Measurements from ENCODE around the gene CD80.

Gene CD80

DNA sequence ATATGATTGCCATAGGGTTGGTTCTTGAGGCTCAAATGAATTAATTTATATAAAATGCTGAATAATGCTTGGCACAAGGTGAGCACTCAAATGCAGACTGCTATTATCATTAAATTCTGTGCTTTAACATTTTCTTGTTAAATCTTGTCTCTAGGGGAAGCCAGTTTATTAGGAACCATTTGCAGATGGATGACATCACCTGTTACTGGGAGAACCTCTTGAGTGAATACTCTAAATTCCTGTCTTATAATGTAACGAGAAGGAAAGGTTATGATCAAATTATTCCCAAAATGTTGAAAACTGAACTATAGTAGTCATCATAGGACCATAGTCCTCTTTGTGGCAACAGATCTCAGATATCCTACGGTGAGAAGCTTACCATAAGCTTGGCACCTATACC lies 67.3 kb downstream of the CD80 start:
- H3K9me3 ChIP-seq (ENCODE audit: low read depth, low read length) = no peaks in the 10 kb centered on the region
- H3K27ac ChIP-seq = no peak overlapping the region
- TF ChIP-seq FOXP2 (optimal IDR thresholded peaks at IDR 0.05; ENCODE audit: control extremely low read depth, extremely low read length, insufficient read depth) = no peak
- TF ChIP-seq POLR2AphosphoS5 (IDR thresholded peaks at IDR 0.05; ENCODE audit: borderline replicate concordance, low read depth, low read length) = no peak
- no peak for TF ChIP-seq EZH2 (IDR thresholded peaks at IDR 0.05)
- H3K9ac ChIP-seq (ENCODE audit: insufficient read length) = no peak overlapping the region
- no peak overlapping the region for H3K4me3 ChIP-seq
- no peak for DNase-seq (ENCODE audit: low read depth, low spot score)
- 0 out of 2 replicates have a peak, but pooled peaks cover 4% of the 10 kb centered on the region for H3K36me3 ChIP-seq (ENCODE audit: insufficient read depth, low read length)

DNA sequence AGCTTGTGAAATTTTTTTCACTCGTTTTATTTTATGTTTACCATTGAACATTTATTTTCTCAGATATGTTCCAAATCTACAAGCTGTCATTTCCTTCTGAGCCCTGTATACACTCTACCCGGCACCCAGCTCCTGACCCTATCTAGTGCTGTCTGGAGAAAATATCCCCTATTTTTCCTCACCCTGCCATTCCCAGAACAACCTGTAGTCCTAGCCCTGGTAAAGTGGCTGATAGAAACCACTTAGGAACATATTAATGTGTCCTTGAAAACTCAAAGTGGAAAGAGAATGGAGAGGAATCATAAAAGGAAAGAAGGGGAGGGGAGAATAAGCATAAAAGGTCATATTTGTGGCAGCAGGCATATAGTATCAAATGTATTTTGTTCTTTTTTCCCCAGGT lies 69.3 kb downstream of the CD80 start:
- Histone ChIP-seq H3K9me3 (ENCODE audit: low read depth, low read length) (no peaks in the 10 kb centered on the region), H3K4me3 (no peak overlapping the region), H3K27ac (no peak overlapping the region), H3K36me3 (ENCODE audit: insufficient read depth, low read length) (peaks cover 4% of the 10 kb centered on the region; the same call in 1 of the 2 replicates), H3K9ac (ENCODE audit: insufficient read length) (no peak overlapping the region)
- no peak for TF ChIP-seq EZH2 (IDR thresholded peaks at IDR 0.05)
- TF ChIP-seq POLR2AphosphoS5 (IDR thresholded peaks at IDR 0.05; ENCODE audit: borderline replicate concordance, low read depth, low read length) = no peak
- no peak for TF ChIP-seq FOXP2 (optimal IDR thresholded peaks at IDR 0.05; ENCODE audit: control extremely low read depth, extremely low read length, insufficient read depth)
- no peak for DNase-seq (ENCODE audit: low read depth, low spot score)

DNA sequence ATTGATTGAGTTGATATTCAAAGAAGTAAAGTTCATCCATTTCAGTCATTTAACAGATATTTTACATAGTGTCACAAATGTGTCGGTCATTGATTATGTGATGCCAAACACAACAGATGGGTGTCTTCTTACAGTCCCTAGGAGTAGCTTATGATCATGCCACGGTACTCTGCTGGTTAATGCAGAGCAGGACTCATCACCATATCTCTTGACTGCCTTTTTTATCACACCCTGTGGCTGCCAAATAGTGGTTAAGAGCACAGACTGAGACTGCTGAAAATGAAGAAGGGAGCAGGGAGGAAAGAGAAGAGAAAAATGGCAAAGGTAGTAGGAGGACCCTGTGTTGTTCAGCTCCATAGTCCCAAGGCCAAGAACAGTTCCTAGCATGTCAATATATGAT lies 73.9 kb downstream of the CD80 start:
- DNase-seq (ENCODE audit: low read depth, low spot score) = no peak
- Histone ChIP-seq H3K9ac (ENCODE audit: insufficient read length) (no peak overlapping the region), H3K9me3 (ENCODE audit: low read depth, low read length) (no peaks in the 10 kb centered on the region), H3K4me3 (no peak overlapping the region), H3K27ac (no peak overlapping the region), H3K36me3 (ENCODE audit: insufficient read depth, low read length) (no peaks in the 10 kb centered on the region; the same call in 1 of the 2 replicates)
- TF ChIP-seq EZH2 (IDR thresholded peaks at IDR 0.05) (no peak), FOXP2 (optimal IDR thresholded peaks at IDR 0.05; ENCODE audit: control extremely low read depth, extremely low read length, insufficient read depth) (no peak), POLR2AphosphoS5 (IDR thresholded peaks at IDR 0.05; ENCODE audit: borderline replicate concordance, low read depth, low read length) (no peak)

DNA sequence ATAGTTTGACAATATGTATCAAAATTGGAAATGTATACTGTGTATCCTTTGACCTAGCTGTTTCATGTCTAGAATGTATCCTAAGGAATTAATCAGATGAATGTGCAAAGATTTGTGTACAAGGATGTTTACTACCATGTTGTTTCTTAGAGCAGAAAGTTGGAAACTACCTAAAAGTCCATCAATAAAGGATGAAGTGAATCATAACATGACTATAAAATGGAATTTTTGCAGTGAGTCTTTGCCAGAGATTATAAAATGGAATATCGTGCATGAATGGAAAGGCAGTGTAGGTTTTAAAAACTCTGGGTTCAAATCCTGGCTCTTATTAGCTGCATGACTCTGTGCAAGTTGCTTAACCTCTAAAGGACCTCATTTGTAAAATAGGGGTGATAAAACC lies 76.3 kb downstream of the CD80 start:
- Histone ChIP-seq H3K27ac (no peak overlapping the region), H3K36me3 (ENCODE audit: insufficient read depth, low read length) (no peaks in the 10 kb centered on the region; the same call in 1 of the 2 replicates), H3K4me3 (no peak overlapping the region), H3K9me3 (ENCODE audit: low read depth, low read length) (no peaks in the 10 kb centered on the region), H3K9ac (ENCODE audit: insufficient read length) (no peak overlapping the region)
- DNase-seq (ENCODE audit: low read depth, low spot score) = no peak
- TF ChIP-seq FOXP2 (optimal IDR thresholded peaks at IDR 0.05; ENCODE audit: control extremely low read depth, extremely low read length, insufficient read depth) (no peak), POLR2AphosphoS5 (IDR thresholded peaks at IDR 0.05; ENCODE audit: borderline replicate concordance, low read depth, low read length) (no peak), EZH2 (IDR thresholded peaks at IDR 0.05) (no peak)

DNA sequence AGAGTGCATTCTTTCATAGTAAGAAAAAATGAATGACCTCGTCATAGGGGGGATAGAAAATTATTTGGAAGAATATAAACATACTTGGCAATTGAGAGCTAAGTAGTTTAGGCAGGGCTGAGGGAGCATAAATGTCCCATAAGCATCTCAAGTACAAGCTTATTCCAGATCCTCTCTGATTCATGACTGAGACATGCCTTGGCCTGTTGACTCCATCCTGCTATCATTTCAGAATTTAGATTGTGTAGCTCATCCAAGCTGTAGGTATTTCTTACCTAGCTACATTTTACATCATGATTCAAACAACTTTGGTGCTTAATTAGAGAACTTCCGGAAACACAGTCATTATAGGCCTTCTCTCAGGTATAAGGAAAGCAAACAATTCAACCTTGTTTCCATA lies 78.3 kb downstream of the CD80 start:
- Histone ChIP-seq H3K36me3 (ENCODE audit: insufficient read depth, low read length) (peaks cover 5% of the 10 kb centered on the region; the same call in 1 of the 2 replicates), H3K9me3 (ENCODE audit: low read depth, low read length) (no peaks in the 10 kb centered on the region), H3K4me3 (no peak overlapping the region), H3K27ac (no peak overlapping the region), H3K9ac (ENCODE audit: insufficient read length) (no peak overlapping the region)
- DNase-seq (ENCODE audit: low read depth, low spot score) = no peak
- TF ChIP-seq FOXP2 (optimal IDR thresholded peaks at IDR 0.05; ENCODE audit: control extremely low read depth, extremely low read length, insufficient read depth) = no peak
- TF ChIP-seq EZH2 (IDR thresholded peaks at IDR 0.05) = no peak
- TF ChIP-seq POLR2AphosphoS5 (IDR thresholded peaks at IDR 0.05; ENCODE audit: borderline replicate concordance, low read depth, low read length) = no peak

All from SK-N-MC (cell line).